NCI-H2171 treated with DMSO at 0.1 percent for 48 hours (cell line): ENCODE results near the gene KRT32.
"Not testable (repeated sequence)": the region's sequence is repeated elsewhere in the genome, so short reads cannot be mapped to it uniquely, and the experiment has no call there.

Source experiments
- DNase-seq: peaks from one replicate; lab custom pipeline; 2025; lab: John Stamatoyannopoulos, UW

KRT32 gene

GRCh38 chr17:41428591-41429291 is 38.4 kb downstream of the KRT32 start:
- no peak for DNase-seq

GRCh38 chr17:41424111-41424635 is 43.0 kb downstream of the KRT32 start, which contains the start of gene KRT37:
TSS of gene KRT37 (minus strand) at chr17:41424585. CDS start at chr17:41424523, 62 bp downstream.
- DNase-seq: no peak

- not testable (repeated sequence) for DNase-seq
Observed at GRCh38 chr17:41422586-41422985, 44.6 kb downstream of the KRT32 start.

GRCh38 chr17:41421617-41422016 is 45.6 kb downstream of the KRT32 start:
- DNase-seq: no peak

DNA sequence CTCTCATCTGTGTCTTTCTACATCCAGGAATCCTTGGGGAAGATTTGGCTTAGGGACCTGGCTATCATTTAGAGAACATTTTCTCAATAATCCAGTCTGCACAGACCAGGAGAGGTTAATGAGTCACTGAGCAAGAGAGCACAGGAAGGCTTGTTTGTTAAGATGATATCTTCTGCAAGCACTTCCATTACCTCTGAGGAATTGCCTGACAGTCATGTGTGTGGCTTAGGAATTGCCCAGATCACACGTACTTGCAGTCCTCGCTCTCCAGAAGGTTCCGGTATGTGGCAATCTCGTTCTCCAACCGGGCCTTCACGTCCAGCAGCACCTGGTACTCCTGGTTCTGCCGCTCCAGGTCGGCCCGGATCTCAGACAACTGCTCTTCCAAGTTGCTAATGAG is 46.1 kb downstream of the KRT32 start:
- DNase-seq: no peak

DNA sequence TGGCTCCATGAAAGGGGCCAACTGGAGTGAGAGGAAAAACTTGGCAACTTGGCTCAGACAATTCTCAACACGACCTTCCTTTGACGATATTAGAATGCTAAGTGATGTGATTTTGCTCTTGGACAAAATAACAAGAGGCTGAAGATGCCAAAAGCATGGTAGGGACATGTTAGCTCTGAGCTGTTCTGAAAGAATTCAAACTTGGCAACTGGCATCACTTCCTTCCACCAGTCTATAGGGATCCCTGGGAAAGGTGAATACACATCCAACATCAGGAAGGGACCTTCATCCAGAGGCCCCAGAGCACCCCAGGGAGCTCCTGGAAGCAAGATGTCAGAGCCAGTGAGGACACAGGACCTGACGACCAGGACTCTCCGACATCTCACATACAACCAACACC is 47.1 kb downstream of the KRT32 start:
- DNase-seq: no peak

- no peak for DNase-seq
Observed at GRCh38 chr17:41419716-41420115, 47.5 kb downstream of the KRT32 start.

DNA sequence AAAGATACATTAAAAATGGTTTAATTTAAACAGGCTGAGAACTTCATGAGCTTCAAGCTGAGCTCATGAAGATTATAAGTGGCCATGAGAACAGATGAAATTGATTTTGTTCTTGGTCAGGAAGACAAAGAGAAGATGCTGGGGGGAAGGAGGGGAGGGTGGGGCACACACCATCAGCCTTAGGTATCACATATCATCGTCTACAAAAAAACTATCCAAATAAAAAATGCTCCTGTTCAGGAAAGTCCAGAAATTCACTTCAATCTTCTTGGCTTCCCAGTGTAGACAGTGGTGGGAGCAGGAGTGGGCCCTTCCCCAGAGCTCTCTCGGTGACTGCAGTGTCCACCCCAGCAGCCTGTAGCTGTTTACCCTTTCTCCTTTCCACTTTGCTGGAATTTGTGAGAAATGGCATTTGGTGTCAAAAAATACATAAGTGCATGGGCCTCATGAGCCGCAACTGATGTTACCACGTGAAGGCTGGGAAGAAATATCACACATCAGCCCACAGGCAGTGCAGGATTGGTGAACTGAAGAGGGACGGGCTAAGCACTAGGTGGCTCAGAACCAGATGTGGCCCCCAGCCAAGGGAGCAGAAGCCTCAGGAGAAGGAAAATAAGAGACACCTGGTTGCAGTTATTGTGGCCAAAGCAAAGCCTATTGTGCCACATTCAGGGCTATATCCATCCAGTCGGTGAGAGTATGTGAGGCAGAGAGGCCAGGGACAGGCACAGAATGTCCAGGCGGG is 48.9 kb downstream of the KRT32 start:
- DNase-seq: no peak

DNA sequence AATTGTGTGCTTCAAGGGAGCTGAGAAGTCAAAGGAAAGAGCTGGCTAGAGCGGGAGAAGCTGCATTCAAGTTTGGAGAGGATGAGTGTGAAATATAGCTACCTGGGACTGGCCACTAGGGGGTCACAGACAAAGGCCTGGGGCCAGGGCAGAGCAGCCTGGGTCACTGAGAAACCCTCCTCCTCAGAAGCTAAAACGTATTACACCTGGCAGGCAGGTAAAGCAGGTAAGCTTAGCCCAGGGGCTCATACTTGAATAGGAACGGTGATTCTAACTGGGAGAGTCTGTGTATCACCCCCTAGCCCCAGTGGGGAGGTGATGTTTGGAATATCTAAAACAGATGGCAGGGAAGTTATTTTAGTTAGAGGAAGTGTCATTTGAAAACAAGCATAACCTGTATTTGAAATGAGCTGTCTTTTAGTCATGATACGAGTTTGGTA is 49.6 kb downstream of the KRT32 start:
- DNase-seq: no peak

GRCh38 chr17:41417127-41417526 is 50.1 kb downstream of the KRT32 start:
- DNase-seq: no peak

- no peak for DNase-seq
Observed at GRCh38 chr17:41416479-41416878, 50.7 kb downstream of the KRT32 start.

DNA sequence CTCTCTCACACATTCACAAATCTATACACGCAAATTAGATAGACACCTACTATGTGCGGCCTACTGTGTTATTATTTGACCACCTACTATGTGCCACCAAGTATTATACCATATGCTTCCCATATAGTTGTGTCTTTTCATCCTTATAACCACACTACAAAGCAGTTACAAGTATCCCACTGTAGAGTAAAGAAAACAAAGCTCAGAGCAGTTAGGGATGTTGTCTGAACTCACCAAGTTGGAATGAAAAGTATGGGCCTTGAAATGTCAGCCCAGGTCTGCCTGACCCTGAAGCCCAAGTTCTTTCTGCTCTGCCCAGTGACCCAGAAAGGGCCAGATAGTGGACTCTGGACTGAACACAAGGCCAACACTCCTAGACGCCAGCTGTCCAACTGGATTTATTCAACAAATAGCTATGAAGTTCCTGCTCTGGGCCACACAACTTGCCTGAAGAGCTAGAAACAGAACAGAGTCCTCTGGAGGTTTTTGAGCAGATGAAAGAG is 51.3 kb downstream of the KRT32 start:
- no peak for DNase-seq

GRCh38 chr17:41415411-41415810 is 51.8 kb downstream of the KRT32 start:
- no peak for DNase-seq

DNA sequence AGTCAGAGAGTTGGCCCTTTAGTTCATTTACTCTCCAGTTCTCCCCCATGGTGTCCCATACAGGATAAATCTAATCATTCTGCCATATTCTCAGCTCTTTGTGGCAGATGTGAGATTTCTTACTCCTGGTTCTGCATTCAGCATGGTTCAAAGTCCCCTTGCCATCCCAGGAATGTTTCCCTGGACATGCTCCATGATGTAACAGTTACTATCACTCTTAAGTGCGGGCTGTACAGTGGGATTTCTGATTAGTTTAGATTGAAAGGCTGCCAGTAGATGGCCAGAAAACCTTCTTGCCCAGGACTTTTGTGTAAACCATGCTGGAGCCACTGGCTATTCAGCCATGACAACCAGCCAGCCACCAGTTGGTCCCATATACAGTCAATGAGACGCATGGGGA is 53.2 kb downstream of the KRT32 start:
- DNase-seq: no peak

DNA sequence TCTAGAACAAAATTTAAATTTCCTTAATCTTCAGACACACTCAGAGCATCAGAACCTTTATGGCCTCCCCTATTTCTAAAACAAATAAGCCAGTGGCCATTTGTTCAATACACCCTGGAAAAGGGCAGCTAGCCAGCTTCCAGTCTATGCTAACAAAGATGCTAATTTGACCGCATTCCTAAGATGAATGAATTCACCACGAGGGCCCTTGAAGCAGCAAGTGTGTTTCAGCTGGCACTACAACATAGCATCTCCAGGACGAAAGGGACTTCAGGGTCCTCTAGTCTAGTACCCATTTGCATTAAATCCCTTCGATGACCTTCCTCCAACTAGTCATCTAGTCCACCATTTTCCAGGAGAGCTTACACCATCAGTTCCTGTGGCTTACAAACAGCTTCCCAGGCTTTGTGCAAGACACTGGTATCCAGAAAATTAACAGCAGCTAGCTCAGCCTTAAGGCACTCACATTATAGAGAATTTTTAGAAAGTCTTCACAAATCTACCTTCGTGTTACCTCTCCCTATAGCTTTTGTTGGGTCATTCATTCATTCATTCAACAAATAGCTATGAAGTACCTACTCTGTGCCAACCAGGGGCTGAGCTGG is 53.7 kb downstream of the KRT32 start:
- no peak for DNase-seq

DNA sequence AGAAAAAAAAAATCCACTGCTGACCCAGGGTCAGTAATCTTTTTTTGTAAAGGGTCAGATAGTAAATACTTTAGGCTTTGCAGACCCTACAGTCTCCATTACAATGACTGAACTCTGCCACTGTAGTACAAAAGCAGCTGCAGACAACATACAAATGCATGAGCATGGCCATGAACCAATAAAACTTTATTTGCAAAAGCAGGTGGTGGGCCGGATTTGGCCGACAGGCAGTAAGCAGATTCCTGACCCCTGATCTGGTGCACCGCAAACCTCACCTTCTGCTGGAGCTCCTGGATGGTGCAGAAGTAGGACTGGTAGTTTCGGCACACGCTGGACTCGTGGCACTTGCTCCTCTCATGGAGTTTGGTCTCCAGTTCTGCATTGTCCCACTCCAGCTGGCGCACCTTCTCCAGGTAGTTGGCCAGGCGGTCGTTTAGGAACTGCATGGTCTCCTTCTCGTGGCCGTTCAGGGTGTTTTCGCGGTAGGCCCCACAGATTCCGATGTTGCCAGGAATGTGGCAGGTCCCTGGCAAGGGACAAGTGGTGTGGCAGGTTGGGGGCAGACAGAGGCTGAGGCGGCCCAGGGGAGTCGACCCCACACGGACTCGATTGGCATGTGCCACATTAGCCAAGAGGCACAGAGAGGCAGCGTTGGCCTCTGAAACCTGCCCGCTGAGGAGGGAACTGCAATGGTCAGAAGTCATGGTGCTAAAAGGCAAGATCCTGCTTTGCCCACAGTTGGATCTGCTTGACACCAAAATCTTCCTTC is 55.9 kb downstream of the KRT32 start:
- DNase-seq: no peak
